Breast epithelium (tissue), 3 donors: ENCODE data around the gene ZNF728. TPM values are rescaled to one million over a fixed set of nuclear protein-coding genes. Genes with fewer than 3 reads are reported as not detected.

Experiments
- total RNA-seq, 3 donors: library from RNA; depleted of rRNA; stranded (reverse); fragments of >200 nt; gene quantifications; one replicate each; pipeline ENCODE4 v1.1.0, GENCODE V29; 2016

ZNF728 gene
- total RNA-seq, 3 donors from 2014 or later: 2.1 to 5.4 (median 2.6) TPM

Other genes starting within 250 kb of the ZNF728 start
- gene ZNF99, start 219.0 kb downstream of the ZNF728 start, total RNA-seq: 1 to 10 TPM in 1 of 3 donors, under 1 TPM in 2; 0.16 to 1.6 (median 0.33) TPM
- gene ZNF723, start 170.9 kb downstream of the ZNF728 start, total RNA-seq: not detected
- gene ZNF730, start 113.8 kb upstream of the ZNF728 start, total RNA-seq: 1 to 10 TPM in 2 of 3 donors, under 1 TPM in 1; 0.32 to 3.6 (median 3.5) TPM
- gene ZNF724, start 247.2 kb upstream of the ZNF728 start, total RNA-seq: 1 to 10 TPM; 2.0 to 5.6 (median 3.5) TPM